Epidermal melanocyte (primary cell): ENCODE data around the gene MPG.
"Not testable (repeated sequence)": the region's sequence is repeated elsewhere in the genome, so short reads cannot be mapped to it uniquely, and the experiment has no call there.

Source experiments
- DNase-seq: peaks from one replicate; pipeline ENCODE4 v3.0.0; 2011; ENCODE audit warnings: low spot score; ENCODE audit not compliant: insufficient read length

MPG gene

GRCh38 chr16:112153-112840, 34.3 kb downstream of the MPG start:
- DNase-seq = no peak

DNA sequence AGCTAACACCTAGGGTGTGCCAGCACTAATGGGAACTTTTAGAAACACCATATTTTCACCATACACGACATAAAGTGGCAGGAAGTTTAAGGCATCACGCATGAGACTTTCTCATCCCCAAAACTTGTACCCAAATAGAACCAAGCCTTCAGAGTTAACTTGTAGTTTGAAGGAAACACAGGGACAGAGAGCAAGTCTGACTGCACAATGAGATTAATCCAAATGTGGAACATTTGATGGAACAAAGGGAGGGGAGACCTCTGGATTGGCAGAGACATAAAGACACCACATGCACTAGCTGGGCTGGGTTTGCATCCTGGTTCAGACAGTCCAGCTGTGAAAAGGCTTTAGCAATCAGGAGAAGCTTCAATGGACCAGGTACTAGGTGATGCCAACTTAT, 36.3 kb downstream of the MPG start:
- no peak for DNase-seq

GRCh38 chr16:116015-116414, 38.0 kb downstream of the MPG start:
- DNase-seq = no peak

DNA sequence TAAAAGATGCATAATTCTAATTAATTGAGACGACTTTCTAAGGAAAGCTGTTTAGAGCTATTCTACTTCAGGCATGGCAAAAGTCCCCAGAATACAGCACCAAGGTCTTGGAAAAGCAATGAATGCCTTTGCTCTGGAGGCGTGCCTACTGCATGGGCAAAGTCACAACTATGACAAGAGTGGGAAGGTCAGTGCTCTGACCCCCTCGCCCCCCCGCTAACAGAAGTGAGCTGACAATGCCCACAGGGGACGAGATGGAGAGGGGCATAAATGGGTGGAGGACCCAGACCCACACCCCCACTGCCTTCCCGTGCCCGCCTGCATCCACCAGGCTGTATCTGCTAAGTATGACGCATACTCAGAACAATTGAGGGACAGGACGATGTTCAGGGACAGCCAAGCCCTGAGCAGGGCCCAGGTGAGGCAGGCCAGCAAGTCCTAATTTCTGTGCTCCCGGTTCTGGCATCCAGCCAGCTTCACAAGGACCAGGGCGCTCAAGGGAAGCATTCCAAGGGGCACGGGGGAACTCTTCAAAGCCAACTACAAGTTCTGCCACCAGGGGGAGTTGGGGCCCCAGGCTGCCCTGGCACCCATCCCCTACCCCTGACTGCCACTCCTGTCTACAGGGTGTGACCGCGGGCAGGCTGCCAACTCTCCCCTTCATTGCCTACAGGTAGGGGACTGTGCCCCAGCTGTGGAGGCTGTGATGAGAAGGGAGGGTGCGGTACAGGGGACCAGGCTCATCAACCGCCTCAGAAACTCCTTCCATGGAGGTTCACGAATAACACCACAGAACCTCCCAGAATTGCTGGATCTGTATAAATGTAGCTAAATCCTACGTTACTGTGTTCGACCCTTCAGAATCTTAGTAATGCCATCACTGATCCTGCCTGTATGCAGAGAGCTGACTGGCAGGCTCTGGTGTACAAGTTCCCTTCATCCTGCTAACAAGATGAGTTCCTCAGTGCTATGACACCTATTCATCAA, 39.6 kb downstream of the MPG start:
- peak; percentile 46 for DNase-seq

GRCh38 chr16:118857-119256, 40.8 kb downstream of the MPG start:
- DNase-seq = no peak

- DNase-seq = no peak
These were observed 41.3 kb downstream of the MPG start for GRCh38 chr16:119295-119694.

- DNase-seq = no peak
These were observed 41.9 kb downstream of the MPG start for GRCh38 chr16:119835-120491.

DNA sequence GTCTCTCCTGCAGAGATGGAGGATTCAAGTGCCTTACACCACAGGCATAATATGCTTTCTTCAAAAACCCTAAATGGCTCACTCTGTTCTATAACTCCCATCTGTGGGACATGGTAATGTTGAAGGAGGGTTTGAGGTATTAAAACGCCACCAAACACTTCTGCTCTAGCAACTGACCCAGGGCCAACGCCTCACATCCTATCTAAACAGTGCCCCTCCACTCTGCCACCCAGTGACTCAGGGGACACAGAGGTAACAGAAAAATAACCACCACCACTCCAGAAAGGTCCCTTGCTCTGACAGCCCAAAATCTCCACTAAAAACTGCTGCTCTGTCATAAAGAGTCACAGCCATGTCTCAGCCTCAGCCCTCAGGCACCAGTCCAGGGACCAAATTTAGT, 42.7 kb downstream of the MPG start:
- no peak for DNase-seq

- DNase-seq = peak; percentile 59
These were observed 44.3 kb downstream of the MPG start for GRCh38 chr16:122361-122760.

DNA sequence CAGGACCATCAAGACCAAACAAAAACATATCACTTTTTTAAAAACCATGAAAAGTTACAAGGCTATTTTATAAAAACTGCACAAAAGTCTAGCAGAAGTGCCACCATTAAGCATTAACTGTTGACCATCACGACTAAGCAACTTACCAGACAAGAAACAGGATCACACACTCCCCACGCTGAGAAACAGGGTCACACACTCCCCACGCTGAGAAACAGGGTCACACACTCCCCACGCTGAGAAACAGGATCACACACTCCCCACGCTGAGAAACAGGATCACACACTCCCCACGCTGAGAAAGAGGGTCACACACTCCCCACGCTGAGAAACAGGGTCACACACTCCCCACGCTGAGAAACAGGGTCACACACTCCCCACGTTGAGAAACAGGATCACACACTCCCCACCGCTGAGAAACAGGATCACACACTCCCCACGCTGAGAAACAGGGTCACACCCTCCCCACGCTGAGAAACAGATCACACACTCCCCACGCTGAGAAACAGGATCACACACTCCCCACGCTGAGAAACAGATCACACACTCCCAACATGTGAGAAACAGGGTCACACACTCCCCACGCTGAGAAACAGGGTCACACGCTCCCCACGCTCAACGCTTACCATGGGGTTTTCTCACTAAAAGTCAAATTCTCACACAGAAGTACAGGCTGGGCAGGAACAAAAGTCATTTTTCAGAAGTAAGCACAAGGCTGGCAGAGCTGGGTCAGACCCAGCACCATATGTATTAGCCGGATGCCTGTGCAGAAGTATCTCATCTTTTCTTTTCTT, 45.7 kb downstream of the MPG start:
- not testable (repeated sequence) for DNase-seq

DNA sequence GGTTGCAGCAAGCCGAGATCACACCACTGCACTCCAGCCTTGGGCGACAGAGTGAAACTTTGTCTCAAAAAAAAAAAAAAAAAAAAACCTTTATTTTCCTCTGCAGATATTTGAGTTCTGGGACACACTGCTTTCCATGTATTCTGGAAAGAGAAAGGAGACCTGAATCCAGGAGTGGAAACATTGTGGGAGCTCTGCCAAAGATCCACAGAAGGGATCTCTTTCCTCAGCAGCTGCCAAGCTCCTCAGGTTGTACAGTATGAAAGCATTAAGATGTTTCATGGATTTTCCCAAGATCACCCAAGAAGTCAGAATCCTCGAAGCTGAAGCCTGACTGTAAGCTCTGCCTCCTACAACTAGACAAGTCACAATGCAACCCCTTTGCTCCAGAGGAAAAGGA, 47.0 kb downstream of the MPG start:
- no peak for DNase-seq

DNA sequence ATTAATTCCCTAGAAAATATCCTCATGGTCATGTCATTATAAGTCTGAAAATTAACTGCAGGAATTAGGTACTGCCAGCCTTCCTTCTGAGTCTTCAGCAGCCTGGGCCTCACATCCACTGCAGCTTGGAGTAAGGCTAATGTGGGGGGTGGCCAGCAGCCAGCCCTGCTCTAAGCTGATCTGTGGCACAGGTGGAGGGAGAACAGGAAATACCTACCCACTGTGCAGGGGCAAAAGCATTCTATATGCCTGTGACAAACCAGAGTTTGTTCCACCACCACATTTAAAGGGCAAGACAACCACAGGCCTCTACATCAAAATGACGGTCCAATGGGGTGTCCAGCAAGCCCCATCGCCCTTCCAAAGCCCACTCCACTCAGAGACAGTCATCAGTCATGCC, 51.0 kb downstream of the MPG start:
- no peak for DNase-seq

- no peak for DNase-seq
These were observed 52.6 kb downstream of the MPG start for GRCh38 chr16:130533-131173.

- DNase-seq = no peak
These were observed 54.1 kb downstream of the MPG start for GRCh38 chr16:132120-132519.

DNA sequence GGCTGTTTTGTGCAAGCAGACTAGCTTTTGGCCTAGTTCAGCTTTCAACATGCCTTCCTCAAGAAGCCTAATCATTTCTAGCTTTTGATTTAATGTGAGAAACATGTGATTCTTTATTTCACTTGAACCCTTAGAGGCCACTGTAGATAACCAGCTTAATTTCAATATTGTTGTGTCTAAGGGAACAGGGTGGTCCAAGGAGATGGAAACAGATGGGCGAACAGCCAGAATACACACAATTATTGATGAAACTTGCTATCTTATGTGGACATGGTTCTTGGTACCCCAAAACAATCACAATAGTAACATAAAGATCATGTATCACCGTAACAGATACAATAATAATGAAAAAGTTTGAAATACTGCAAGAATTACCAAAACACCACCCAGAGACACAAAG, 55.7 kb downstream of the MPG start:
- no peak for DNase-seq
